HepG2 (cell line): ENCODE measurements around the gene RIMBP2. TPM values are rescaled to one million over a fixed set of nuclear protein-coding genes. Genes with fewer than 3 reads are reported as not detected.

ENCODE experiments used
- PBX2 ChIP-seq: IDR thresholded peaks from 2 replicates; pipeline ENCODE4 v1.6.1; 2016; ENCODE audit warnings: control low read depth
- STAT6 ChIP-seq: sonication (generic); formaldehyde crosslinking; IDR thresholded peaks from 2 replicates; pipeline ENCODE4 v1.4.0; 2020; ENCODE audit warnings: missing genetic modification reagents, mild to moderate bottlenecking, borderline replicate concordance
- TAF15 ChIP-seq: fragments of 200-400 bp; formaldehyde crosslinking; IDR thresholded peaks from one replicate; pipeline ENCODE4 v1.6.1; 2018; ENCODE audit warnings: mild to moderate bottlenecking, low read depth, low read length; ENCODE audit not compliant: poor library complexity, severe bottlenecking
- ZBTB44 ChIP-seq: sonication (generic); formaldehyde crosslinking; IDR thresholded peaks from 2 replicates; pipeline ENCODE4 v1.4.0; 2020; ENCODE audit warnings: missing genetic modification reagents
- ZC3H13 ChIP-seq: sonication (generic); formaldehyde crosslinking; IDR thresholded peaks from 2 replicates; pipeline ENCODE4 v1.8.1; 2023; ENCODE audit warnings: mild to moderate bottlenecking, missing genetic modification reagents, moderate library complexity
- ZNF101 ChIP-seq: sonication (generic); formaldehyde crosslinking; IDR thresholded peaks from 2 replicates; pipeline ENCODE4 v1.4.0; 2020; ENCODE audit warnings: mild to moderate bottlenecking, low read depth, missing genetic modification reagents, borderline replicate concordance
- polyA plus RNA-seq, 8 experiments: library from polyadenylated mRNA; depleted of rRNA in 3 of 8; stranded (reverse) in 7 of 8; unstranded in 1 of 8; fragments of >200 nt; fragmentation: Illumina TruSeq in 4 of 8; extraction: Trizol in 4 of 8; gene quantifications; 2 replicates each; pipeline versions ENCODE4 v1.2.1 to v1.2.3, GENCODE V29; 2011 to 2016; ENCODE audit warnings: low read depth in 4 of 8, missing spikeins in 1 of 8, mixed read lengths in 1 of 8; ENCODE audit not compliant: insufficient read depth in 1 of 8
- total RNA-seq, 5 experiments: library from RNA; depleted of rRNA; stranded (reverse); fragments of >200 nt; fragmentation: Illumina TruSeq; extraction: Trizol; gene quantifications; 2 replicates each; pipeline ENCODE4 v1.2.3, GENCODE V29; 2016; ENCODE audit warnings: low read depth in 1 of 5

Gene RIMBP2
- total and polyA plus RNA-seq, 2 of the 13 experiments (the other 11 are each of a cell fraction or from before 2014, with no cell fraction given): 0.03 TPM; not detected in 1

GRCh38 chr12:130650131-130650530, 66.0 kb downstream of the RIMBP2 start (continued):
- TF ChIP-seq TAF15: no peak
- TF ChIP-seq PBX2 (CRISPR knock-in tag): no peak
- no peak for TF ChIP-seq STAT6
- no peak for TF ChIP-seq ZC3H13
- TF ChIP-seq ZNF101: no peak
- TF ChIP-seq ZBTB44 (CRISPR knock-in tag): no peak
